HG02884 (cell line): ENCODE results near the gene HAP1.
"Not testable (repeated sequence)": the region's sequence is repeated elsewhere in the genome, so short reads cannot be mapped to it uniquely, and the experiment has no call there.

Experiments
- ATAC-seq: cut with Tn5 transposase; IDR thresholded peaks from one replicate; pipeline ENCODE4 v1.9.1; 2021; ENCODE audit warnings: mild to moderate bottlenecking, moderate library complexity; ENCODE audit not compliant: unreplicated experiment

Gene HAP1

GRCh38 chr17:41675157-41676057 is 59.0 kb downstream of the HAP1 start:
- not testable (repeated sequence) for ATAC-seq
